ENCODE data around the gene EDEM1.

Gene EDEM1

GRCh38 chr3:5149306-5149880 is 38.1 kb upstream of the EDEM1 start:
- Histone ChIP-seq H3K27me3 (replicated peaks; ENCODE audit: control insufficient read depth, insufficient read depth, low read length, poor library complexity, severe bottlenecking) (no peaks in the 10 kb centered on the region), H3K27ac (ENCODE audit: insufficient read depth, low read length, poor library complexity, severe bottlenecking) (no peak overlapping the region), H3K4me3 (ENCODE audit: insufficient read depth, low read depth, low read length, poor library complexity, severe bottlenecking) (no peak overlapping the region), H3K36me3 (ENCODE audit: control insufficient read depth, insufficient read depth, low read length) (peaks cover 9% of the 10 kb centered on the region), H3K4me1 (ENCODE audit: control insufficient read depth, insufficient read depth, low read length, poor library complexity, severe bottlenecking) (peaks cover 12% of the 10 kb centered on the region), H3K9me3 (ENCODE audit: control insufficient read depth, low read length) (no peaks in the 10 kb centered on the region)
- no peak for DNase-seq

DNA sequence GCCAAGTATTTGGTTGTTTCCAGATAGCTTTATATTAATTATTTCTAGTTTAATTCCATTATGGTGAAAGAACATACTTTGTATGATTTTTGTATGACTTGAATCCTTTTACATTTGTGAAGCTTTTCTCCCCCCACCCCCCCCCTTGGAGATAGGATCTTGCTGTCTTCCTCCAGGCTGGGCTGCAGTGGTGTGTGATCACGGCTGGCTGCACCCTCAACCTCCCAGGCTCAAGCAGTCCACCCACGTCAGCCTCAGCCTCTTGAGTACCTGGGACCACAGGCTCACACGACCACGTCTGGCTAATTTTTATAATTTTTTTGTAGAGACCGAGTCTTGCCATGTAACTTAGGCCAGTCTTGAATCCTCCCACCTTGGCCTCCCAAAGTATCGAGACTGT is 35.9 kb upstream of the EDEM1 start:
- peaks cover 12% of the 10 kb centered on the region for H3K4me1 ChIP-seq (ENCODE audit: control insufficient read depth, insufficient read depth, low read length, poor library complexity, severe bottlenecking)
- no peaks in the 10 kb centered on the region for H3K27me3 ChIP-seq (replicated peaks; ENCODE audit: control insufficient read depth, insufficient read depth, low read length, poor library complexity, severe bottlenecking)
- H3K27ac ChIP-seq (ENCODE audit: insufficient read depth, low read length, poor library complexity, severe bottlenecking): no peak overlapping the region
- no peak for DNase-seq
- H3K36me3 ChIP-seq (ENCODE audit: control insufficient read depth, insufficient read depth, low read length): peaks cover 2% of the 10 kb centered on the region
- H3K9me3 ChIP-seq (ENCODE audit: control insufficient read depth, low read length): no peaks in the 10 kb centered on the region
- H3K4me3 ChIP-seq (ENCODE audit: insufficient read depth, low read depth, low read length, poor library complexity, severe bottlenecking): no peak overlapping the region

DNA sequence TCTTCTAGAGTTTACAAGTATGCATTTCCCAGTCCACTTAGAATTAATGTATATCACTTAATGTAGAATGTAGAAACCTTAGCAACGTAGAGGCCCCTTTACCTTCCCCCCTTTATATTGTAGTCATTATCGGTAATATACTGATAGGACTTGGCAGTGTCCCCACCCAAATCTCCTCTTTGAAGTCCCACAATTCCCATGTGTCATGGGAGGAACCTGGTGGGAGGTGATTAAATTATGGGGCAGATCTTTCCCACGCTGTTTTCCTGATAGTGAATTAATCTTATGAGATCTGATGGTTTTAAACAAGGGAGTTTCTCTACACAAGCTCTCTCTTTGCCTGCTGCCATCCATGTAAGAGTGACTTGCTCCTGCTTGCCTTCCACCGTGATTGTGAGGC is 34.4 kb upstream of the EDEM1 start:
- no peaks in the 10 kb centered on the region for H3K27me3 ChIP-seq (replicated peaks; ENCODE audit: control insufficient read depth, insufficient read depth, low read length, poor library complexity, severe bottlenecking)
- no peaks in the 10 kb centered on the region for H3K9me3 ChIP-seq (ENCODE audit: control insufficient read depth, low read length)
- no peak overlapping the region for H3K27ac ChIP-seq (ENCODE audit: insufficient read depth, low read length, poor library complexity, severe bottlenecking)
- DNase-seq: no peak
- peaks cover 12% of the 10 kb centered on the region for H3K4me1 ChIP-seq (ENCODE audit: control insufficient read depth, insufficient read depth, low read length, poor library complexity, severe bottlenecking)
- no peaks in the 10 kb centered on the region for H3K36me3 ChIP-seq (ENCODE audit: control insufficient read depth, insufficient read depth, low read length)
- H3K4me3 ChIP-seq (ENCODE audit: insufficient read depth, low read depth, low read length, poor library complexity, severe bottlenecking): no peak overlapping the region

GRCh38 chr3:5155241-5155640 is 32.3 kb upstream of the EDEM1 start:
- Histone ChIP-seq H3K27me3 (replicated peaks; ENCODE audit: control insufficient read depth, insufficient read depth, low read length, poor library complexity, severe bottlenecking) (no peaks in the 10 kb centered on the region), H3K4me3 (ENCODE audit: insufficient read depth, low read depth, low read length, poor library complexity, severe bottlenecking) (no peak overlapping the region), H3K4me1 (ENCODE audit: control insufficient read depth, insufficient read depth, low read length, poor library complexity, severe bottlenecking) (peaks cover 8% of the 10 kb centered on the region), H3K36me3 (ENCODE audit: control insufficient read depth, insufficient read depth, low read length) (no peaks in the 10 kb centered on the region), H3K27ac (ENCODE audit: insufficient read depth, low read length, poor library complexity, severe bottlenecking) (no peak overlapping the region), H3K9me3 (ENCODE audit: control insufficient read depth, low read length) (no peaks in the 10 kb centered on the region)
- DNase-seq: no peak

GRCh38 chr3:5160321-5160720 is 27.2 kb upstream of the EDEM1 start:
- Histone ChIP-seq H3K27ac (ENCODE audit: insufficient read depth, low read length, poor library complexity, severe bottlenecking) (no peak overlapping the region), H3K9me3 (ENCODE audit: control insufficient read depth, low read length) (no peaks in the 10 kb centered on the region), H3K4me1 (ENCODE audit: control insufficient read depth, insufficient read depth, low read length, poor library complexity, severe bottlenecking) (peaks cover 3% of the 10 kb centered on the region), H3K4me3 (ENCODE audit: insufficient read depth, low read depth, low read length, poor library complexity, severe bottlenecking) (no peak overlapping the region), H3K27me3 (replicated peaks; ENCODE audit: control insufficient read depth, insufficient read depth, low read length, poor library complexity, severe bottlenecking) (no peaks in the 10 kb centered on the region), H3K36me3 (ENCODE audit: control insufficient read depth, insufficient read depth, low read length) (no peaks in the 10 kb centered on the region)
- DNase-seq: no peak

- Histone ChIP-seq H3K36me3 (ENCODE audit: control insufficient read depth, insufficient read depth, low read length) (no peaks in the 10 kb centered on the region), H3K4me3 (ENCODE audit: insufficient read depth, low read depth, low read length, poor library complexity, severe bottlenecking) (no peak overlapping the region), H3K4me1 (ENCODE audit: control insufficient read depth, insufficient read depth, low read length, poor library complexity, severe bottlenecking) (peaks cover 3% of the 10 kb centered on the region), H3K27me3 (replicated peaks; ENCODE audit: control insufficient read depth, insufficient read depth, low read length, poor library complexity, severe bottlenecking) (no peaks in the 10 kb centered on the region), H3K27ac (ENCODE audit: insufficient read depth, low read length, poor library complexity, severe bottlenecking) (no peak overlapping the region), H3K9me3 (ENCODE audit: control insufficient read depth, low read length) (no peaks in the 10 kb centered on the region)
- DNase-seq: no peak
Measured at GRCh38 chr3:5160940-5161858, 26.3 kb upstream of the EDEM1 start.

GRCh38 chr3:5162102-5162501 is 25.4 kb upstream of the EDEM1 start:
- no peak overlapping the region for H3K27ac ChIP-seq (ENCODE audit: insufficient read depth, low read length, poor library complexity, severe bottlenecking)
- H3K4me3 ChIP-seq (ENCODE audit: insufficient read depth, low read depth, low read length, poor library complexity, severe bottlenecking): no peak overlapping the region
- no peak for DNase-seq
- H3K27me3 ChIP-seq (replicated peaks; ENCODE audit: control insufficient read depth, insufficient read depth, low read length, poor library complexity, severe bottlenecking): no peaks in the 10 kb centered on the region
- peaks cover 3% of the 10 kb centered on the region for H3K4me1 ChIP-seq (ENCODE audit: control insufficient read depth, insufficient read depth, low read length, poor library complexity, severe bottlenecking)
- no peaks in the 10 kb centered on the region for H3K9me3 ChIP-seq (ENCODE audit: control insufficient read depth, low read length)
- H3K36me3 ChIP-seq (ENCODE audit: control insufficient read depth, insufficient read depth, low read length): no peaks in the 10 kb centered on the region

DNA sequence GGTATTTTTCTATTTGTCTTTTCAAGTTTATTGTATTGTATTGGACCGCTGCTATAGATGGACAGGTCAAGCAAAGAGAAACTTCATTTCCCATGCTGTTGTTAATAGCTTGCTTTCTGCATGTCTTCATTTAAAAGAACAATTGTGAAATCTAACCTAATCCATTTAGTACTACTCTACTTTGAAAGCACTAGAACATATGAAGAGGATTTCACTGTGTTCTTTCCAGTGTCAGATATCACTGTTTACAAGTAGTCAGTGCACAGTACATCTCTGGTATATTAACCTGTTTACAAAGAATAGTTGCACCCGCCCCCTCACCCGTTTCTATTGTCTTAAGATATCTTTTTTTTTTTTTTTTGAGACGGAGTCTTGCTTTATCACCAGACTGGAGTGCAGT is 21.8 kb upstream of the EDEM1 start:
- H3K4me3 ChIP-seq (ENCODE audit: insufficient read depth, low read depth, low read length, poor library complexity, severe bottlenecking): no peak overlapping the region
- no peak for DNase-seq
- no peaks in the 10 kb centered on the region for H3K9me3 ChIP-seq (ENCODE audit: control insufficient read depth, low read length)
- H3K4me1 ChIP-seq (ENCODE audit: control insufficient read depth, insufficient read depth, low read length, poor library complexity, severe bottlenecking): no peaks in the 10 kb centered on the region
- H3K27me3 ChIP-seq (replicated peaks; ENCODE audit: control insufficient read depth, insufficient read depth, low read length, poor library complexity, severe bottlenecking): no peaks in the 10 kb centered on the region
- H3K27ac ChIP-seq (ENCODE audit: insufficient read depth, low read length, poor library complexity, severe bottlenecking): no peak overlapping the region
- no peaks in the 10 kb centered on the region for H3K36me3 ChIP-seq (ENCODE audit: control insufficient read depth, insufficient read depth, low read length)

GRCh38 chr3:5166846-5167245 is 20.7 kb upstream of the EDEM1 start:
- Histone ChIP-seq H3K9me3 (ENCODE audit: control insufficient read depth, low read length) (no peaks in the 10 kb centered on the region), H3K36me3 (ENCODE audit: control insufficient read depth, insufficient read depth, low read length) (peaks cover 7% of the 10 kb centered on the region), H3K4me3 (ENCODE audit: insufficient read depth, low read depth, low read length, poor library complexity, severe bottlenecking) (no peak overlapping the region), H3K4me1 (ENCODE audit: control insufficient read depth, insufficient read depth, low read length, poor library complexity, severe bottlenecking) (no peaks in the 10 kb centered on the region), H3K27ac (ENCODE audit: insufficient read depth, low read length, poor library complexity, severe bottlenecking) (no peak overlapping the region), H3K27me3 (replicated peaks; ENCODE audit: control insufficient read depth, insufficient read depth, low read length, poor library complexity, severe bottlenecking) (no peaks in the 10 kb centered on the region)
- no peak for DNase-seq

DNA sequence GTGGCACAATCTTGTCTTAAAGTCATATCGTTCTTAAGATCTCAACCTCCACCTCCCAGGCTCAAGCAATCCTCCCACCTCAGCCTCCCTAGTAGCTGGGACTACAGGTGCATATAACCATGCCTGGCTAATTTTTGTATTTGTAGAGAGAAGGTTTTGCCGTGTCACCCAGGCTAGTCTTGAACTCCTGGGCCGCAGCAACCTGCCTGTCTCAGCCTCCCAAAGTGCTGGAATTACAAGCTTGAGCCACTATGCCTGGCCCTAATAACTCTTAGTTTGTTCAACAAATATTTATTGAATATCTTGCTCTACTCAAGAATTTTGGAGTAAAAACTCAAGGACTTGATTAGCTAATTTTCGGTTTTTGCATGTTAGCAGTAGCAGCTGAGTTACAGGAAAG is 19.4 kb upstream of the EDEM1 start:
- H3K27ac ChIP-seq (ENCODE audit: insufficient read depth, low read length, poor library complexity, severe bottlenecking): no peak overlapping the region
- DNase-seq: no peak
- H3K36me3 ChIP-seq (ENCODE audit: control insufficient read depth, insufficient read depth, low read length): peaks cover 19% of the 10 kb centered on the region
- no peak overlapping the region for H3K4me3 ChIP-seq (ENCODE audit: insufficient read depth, low read depth, low read length, poor library complexity, severe bottlenecking)
- no peaks in the 10 kb centered on the region for H3K4me1 ChIP-seq (ENCODE audit: control insufficient read depth, insufficient read depth, low read length, poor library complexity, severe bottlenecking)
- no peaks in the 10 kb centered on the region for H3K9me3 ChIP-seq (ENCODE audit: control insufficient read depth, low read length)
- no peaks in the 10 kb centered on the region for H3K27me3 ChIP-seq (replicated peaks; ENCODE audit: control insufficient read depth, insufficient read depth, low read length, poor library complexity, severe bottlenecking)

All from effector memory CD4-positive, alpha-beta T cell (primary cell).